HEK293T (cell line): ENCODE data around the gene MYH14.
"Not testable (repeated sequence)": the region's sequence is repeated elsewhere in the genome, so short reads cannot be mapped to it uniquely, and the experiment has no call there.

Source experiments
- CTCF ChIA-PET: fragments of 350-600 bp; formaldehyde crosslinking; extraction: SDS; loops from one replicate; lab custom pipeline; 2021; ENCODE audit warnings: antibody characterized with exemption, inconsistent platforms; lab: Yijun Ruan, JAX
- POLR2A ChIA-PET: fragments of 350-600 bp; formaldehyde crosslinking; extraction: SDS; loops from one replicate; lab custom pipeline; 2020; ENCODE audit warnings: antibody characterized with exemption, inconsistent platforms; lab: Yijun Ruan, JAX
- DNase-seq: peaks from one replicate; pipeline ENCODE4 v3.0.0; 2012; ENCODE audit warnings: mixed read lengths; ENCODE audit errors: extremely low spot score
- ARNT ChIP-seq: fragments of 450-650 bp; IDR thresholded peaks from 2 replicates; pipeline ENCODE4 v1.6.1; 2017; ENCODE audit warnings: mild to moderate bottlenecking
- BHLHE40 ChIP-seq: fragments of 450-650 bp; IDR thresholded peaks from 2 replicates; pipeline ENCODE4 v1.6.1; 2016; ENCODE audit warnings: mild to moderate bottlenecking, moderate library complexity, borderline replicate concordance
- CTBP1 ChIP-seq: fragments of 450-650 bp; IDR thresholded peaks from 2 replicates; pipeline ENCODE4 v1.6.1; 2016; ENCODE audit warnings: borderline replicate concordance
- ELF4 ChIP-seq: fragments of 450-650 bp; IDR thresholded peaks from 2 replicates; pipeline ENCODE4 v1.6.1; 2017; ENCODE audit warnings: antibody characterized with exemption
- FOXA1 ChIP-seq: fragments of 450-650 bp; IDR thresholded peaks from 2 replicates; pipeline ENCODE4 v1.6.1; 2016; ENCODE audit warnings: mild to moderate bottlenecking
- FOXK2 ChIP-seq: fragments of 450-650 bp; IDR thresholded peaks from 2 replicates; pipeline ENCODE4 v1.6.1; 2016; ENCODE audit warnings: mild to moderate bottlenecking
- FOXM1 ChIP-seq: fragments of 450-650 bp; IDR thresholded peaks from 2 replicates; pipeline ENCODE4 v1.6.1; 2017; ENCODE audit warnings: mild to moderate bottlenecking, borderline replicate concordance
- HDGF ChIP-seq: fragments of 450-650 bp; IDR thresholded peaks from 2 replicates; pipeline ENCODE4 v1.6.1; 2017; ENCODE audit warnings: antibody characterized with exemption, borderline replicate concordance
- L3MBTL2 ChIP-seq: fragments of 450-650 bp; conservative IDR thresholded peaks from 2 replicates; pipeline ENCODE4 v1.6.1; 2016; ENCODE audit warnings: mild to moderate bottlenecking
- LEF1 ChIP-seq: fragments of 450-650 bp; IDR thresholded peaks from 2 replicates; pipeline ENCODE4 v1.6.1; 2017; ENCODE audit warnings: mild to moderate bottlenecking, borderline replicate concordance
- NFRKB ChIP-seq: fragments of 450-650 bp; IDR thresholded peaks from 2 replicates; pipeline ENCODE4 v1.6.1; 2016; ENCODE audit warnings: mild to moderate bottlenecking, moderate library complexity
- SP1 ChIP-seq: fragments of 450-650 bp; IDR thresholded peaks from 2 replicates; pipeline ENCODE4 v1.6.1; 2017
- SUZ12 ChIP-seq: fragments of 450-650 bp; IDR thresholded peaks from 2 replicates; pipeline ENCODE4 v1.6.1; 2016; ENCODE audit warnings: mild to moderate bottlenecking
- TARDBP ChIP-seq: fragments of 450-650 bp; IDR thresholded peaks from 2 replicates; pipeline ENCODE4 v1.6.1; 2016
- ZNF384 ChIP-seq: fragments of 450-650 bp; IDR thresholded peaks from 2 replicates; pipeline ENCODE4 v1.6.1; 2016
- TF ChIP-seq, protein P1 (sequence below): fragments of 450-650 bp; IDR thresholded peaks from 2 replicates; pipeline ENCODE4 v1.6.1; 2016

The MYH14 gene

DNA sequence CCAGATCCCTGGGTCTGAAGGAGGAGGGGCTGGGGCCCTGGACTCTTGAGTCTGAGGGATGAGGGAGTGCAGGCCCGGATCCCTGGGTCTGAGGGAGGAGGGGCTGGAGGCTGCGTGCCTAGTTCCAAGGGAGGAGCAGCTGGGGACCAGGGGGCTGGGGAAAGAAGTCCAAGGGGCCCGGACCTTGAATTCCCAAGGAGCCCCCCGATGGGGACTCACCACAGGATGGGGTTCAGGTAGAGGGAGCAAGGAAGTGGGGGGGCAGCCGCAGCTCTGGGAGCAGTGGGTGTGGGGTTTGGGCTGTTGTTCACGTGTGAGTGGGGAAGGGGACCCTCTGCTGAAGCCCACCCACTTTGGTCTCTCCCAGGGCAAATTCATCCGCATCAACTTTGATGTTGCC, 23.1 kb downstream of the MYH14 start:
- TF ChIP-seq FOXM1 (no peak), CTBP1 (no peak), FOXA1 (no peak), NFRKB (no peak), ELF4 (no peak), HDGF (no peak), SUZ12 (no peak), L3MBTL2 (no peak), SP1 (no peak), TARDBP (no peak), LEF1 (no peak), ZNF384 (no peak), BHLHE40 (no peak), FOXK2 (no peak), ARNT (no peak)
- TF ChIP-seq, protein P1, sequence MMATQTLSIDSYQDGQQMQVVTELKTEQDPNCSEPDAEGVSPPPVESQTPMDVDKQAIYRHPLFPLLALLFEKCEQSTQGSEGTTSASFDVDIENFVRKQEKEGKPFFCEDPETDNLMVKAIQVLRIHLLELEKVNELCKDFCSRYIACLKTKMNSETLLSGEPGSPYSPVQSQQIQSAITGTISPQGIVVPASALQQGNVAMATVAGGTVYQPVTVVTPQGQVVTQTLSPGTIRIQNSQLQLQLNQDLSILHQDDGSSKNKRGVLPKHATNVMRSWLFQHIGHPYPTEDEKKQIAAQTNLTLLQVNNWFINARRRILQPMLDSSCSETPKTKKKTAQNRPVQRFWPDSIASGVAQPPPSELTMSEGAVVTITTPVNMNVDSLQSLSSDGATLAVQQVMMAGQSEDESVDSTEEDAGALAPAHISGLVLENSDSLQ = no peak
- DNase-seq = no peak
- ChIA-PET POLR2A (no interaction called here), CTCF (no interaction called here)

DNA sequence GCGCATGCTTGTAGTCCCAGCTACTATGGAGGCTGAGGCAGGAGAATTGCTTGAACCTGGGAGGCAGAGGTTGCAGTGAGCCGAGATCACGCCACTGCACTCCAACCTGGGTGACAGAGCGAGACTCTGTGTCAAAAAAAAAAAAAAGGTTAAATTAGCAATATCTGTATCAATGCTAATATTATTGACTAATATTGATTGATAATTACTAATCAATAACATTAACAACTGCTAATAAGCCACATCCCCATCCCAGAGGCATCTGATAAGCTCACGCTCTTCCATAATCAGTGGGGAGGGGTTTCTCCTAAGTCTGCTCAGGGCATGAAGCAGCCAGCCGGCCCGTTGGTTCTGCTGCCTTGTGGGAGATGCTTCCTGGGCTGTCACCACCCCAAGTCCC, 24.7 kb downstream of the MYH14 start:
- DNase-seq, POLR2A ChIA-PET: not testable (repeated sequence)
- CTCF ChIA-PET = interaction anchor here (0.7 kb wide), 1 partner anchor 31 kb away, joined by 3 read pairs; no protein-coding TSS in a partner anchor

DNA sequence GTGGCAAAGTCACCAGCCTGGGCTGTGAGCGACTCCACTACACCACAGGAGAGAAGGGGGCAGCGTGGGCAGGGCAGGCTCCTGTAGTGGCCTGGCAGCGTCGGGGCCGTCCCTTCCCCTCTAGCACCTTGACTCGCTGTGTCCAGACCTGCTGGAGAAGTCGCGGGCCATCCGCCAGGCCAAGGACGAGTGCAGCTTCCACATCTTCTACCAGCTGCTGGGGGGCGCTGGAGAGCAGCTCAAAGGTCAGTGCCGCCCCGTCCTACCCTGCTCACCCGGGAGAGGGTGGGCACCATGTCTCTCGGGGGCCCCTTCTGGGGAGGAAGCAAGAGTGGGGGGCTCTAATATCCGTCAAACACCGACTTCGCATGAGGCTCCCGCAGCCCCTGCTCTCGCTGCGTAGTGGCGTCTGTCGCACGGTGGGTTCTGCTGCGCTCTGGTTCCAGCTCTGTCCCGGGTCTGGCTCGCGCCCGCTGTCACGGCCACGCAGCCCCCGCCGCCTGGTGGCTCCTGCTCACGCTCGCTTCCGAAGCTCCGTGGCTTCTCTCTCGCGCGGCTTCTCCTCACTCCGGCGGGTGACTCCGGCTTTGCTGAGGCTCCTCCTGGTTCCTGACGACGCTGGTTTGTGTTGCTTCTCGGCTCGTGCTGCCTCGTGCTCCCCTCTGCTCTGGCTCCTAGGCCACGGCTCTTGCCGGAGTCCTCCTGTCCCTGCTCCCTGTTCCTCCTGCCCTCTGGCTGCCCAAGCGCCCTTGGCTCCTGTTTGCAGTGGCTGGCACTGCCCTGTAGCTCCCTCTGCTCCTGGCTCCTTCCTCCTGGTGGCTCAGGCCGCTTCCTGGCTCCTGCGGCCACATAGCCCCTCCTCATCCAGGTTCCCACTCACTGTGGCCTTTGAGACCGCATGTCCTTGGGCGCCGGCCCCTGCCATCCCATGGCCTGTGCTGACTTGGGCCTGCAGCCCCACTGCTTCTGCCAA, 27.2 kb downstream of the MYH14 start:
- ChIA-PET POLR2A (no interaction called here), CTCF (interaction anchor here (0.6 to 1.2 kb wide), 2 partner anchors 14 kb away, joined by 3 read pairs; no protein-coding TSS in a partner anchor)
- peak; percentile 29 for DNase-seq
- TF ChIP-seq NFRKB (no peak), FOXM1 (no peak)

DNA sequence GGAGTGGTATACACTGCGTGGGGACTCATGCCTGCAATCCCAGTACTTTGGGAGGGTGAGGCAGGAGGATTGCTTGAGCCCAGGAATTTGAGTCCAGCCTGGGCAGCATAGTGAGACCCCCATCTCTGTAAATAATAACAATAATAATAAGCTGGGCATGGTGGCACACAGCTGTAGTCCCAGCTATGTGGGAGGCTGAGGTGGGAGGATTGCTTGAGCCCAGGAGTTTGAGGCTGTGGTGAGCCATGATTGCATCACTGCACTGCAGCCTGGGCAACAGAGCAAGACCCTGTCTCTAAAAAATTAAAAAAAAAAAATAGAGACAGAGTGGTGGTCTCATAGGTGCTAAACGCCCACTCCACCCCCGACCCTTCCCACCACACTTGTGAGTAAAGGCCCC, 28.0 kb downstream of the MYH14 start:
- POLR2A ChIA-PET, CTCF ChIA-PET: not testable (repeated sequence)

DNA sequence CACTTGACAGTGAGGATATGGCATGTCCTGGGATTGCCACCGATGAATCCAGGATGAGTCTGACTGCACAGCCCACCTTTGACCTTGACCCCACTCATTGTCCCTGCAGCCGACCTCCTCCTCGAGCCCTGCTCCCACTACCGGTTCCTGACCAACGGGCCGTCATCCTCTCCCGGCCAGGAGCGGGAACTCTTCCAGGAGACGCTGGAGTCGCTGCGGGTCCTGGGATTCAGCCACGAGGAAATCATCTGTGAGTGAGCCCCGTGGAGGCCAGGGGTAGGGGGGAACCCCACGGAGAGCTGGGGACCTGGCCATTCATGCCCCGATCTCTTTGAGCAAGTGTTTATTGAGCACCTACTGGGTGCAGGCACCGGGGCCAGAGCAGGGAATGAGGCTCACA, 28.4 kb downstream of the MYH14 start:
- ChIA-PET POLR2A (no interaction called here), CTCF (no interaction called here)
- no peak for DNase-seq
- TF ChIP-seq ARNT (no peak), BHLHE40 (no peak), HDGF (no peak), SUZ12 (no peak), FOXM1 (no peak), NFRKB (no peak), SP1 (no peak), TARDBP (no peak), FOXA1 (no peak), FOXK2 (no peak), CTBP1 (no peak), L3MBTL2 (no peak), ZNF384 (no peak), ELF4 (no peak), LEF1 (no peak)
- TF ChIP-seq, protein P1 = no peak

More for the DNA sequence above, 28.0 kb downstream of the MYH14 start:
- not testable (repeated sequence) for DNase-seq

DNA sequence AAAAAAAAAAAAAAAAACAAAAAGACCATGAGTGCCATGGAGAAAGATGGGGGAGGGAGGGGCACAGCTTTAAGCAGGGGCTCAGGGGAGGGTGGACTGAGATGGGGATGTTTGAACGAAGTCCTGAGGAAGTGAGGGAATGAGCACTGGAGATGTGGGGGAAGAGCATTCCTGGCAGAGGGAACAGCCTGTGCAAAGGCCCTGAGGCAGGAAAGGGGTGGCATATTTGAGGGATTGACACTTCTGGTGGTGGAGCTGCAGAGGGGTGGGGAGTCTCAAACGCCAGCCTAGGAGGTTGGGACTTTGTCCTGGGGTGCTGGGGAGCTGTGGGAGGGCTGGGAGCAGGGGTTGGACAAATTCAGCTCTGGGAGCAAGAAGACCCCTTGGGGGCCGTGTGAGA, 29.2 kb downstream of the MYH14 start:
- DNase-seq = no peak
- POLR2A ChIA-PET = no interaction called here
- TF ChIP-seq NFRKB (no peak), HDGF (no peak), LEF1 (no peak), ELF4 (no peak), ARNT (no peak), SP1 (no peak)
- TF ChIP-seq, protein P1 = no peak
- CTCF ChIA-PET = no interaction called here
